IMR-90 (cell line): ENCODE measurements around the gene MBOAT1. TPM values are rescaled to one million over a fixed set of nuclear protein-coding genes. Genes with fewer than 3 reads are reported as not detected.

Source experiments
- ATAC-seq: fragments of 200-7000 bp; cut with Tn5 transposase; 2 replicates; pipeline ENCODE4 v1.9.1; 2020; ENCODE audit warnings: low read depth, mild to moderate bottlenecking, moderate library complexity
- Bru-seq: library from RNA; stranded (reverse); fragments of 400-500 nt; gene quantifications from one replicate; lab custom pipeline; 2021; lab: Mats Ljungman, UMichigan
- BruChase-seq, 2 experiments: library from RNA; stranded (reverse); fragments of 400-500 nt; gene quantifications; one replicate each; lab custom pipeline; 2021; lab: Mats Ljungman, UMichigan
- BruUV-seq: library from RNA; stranded (reverse); fragments of 400-500 nt; replicated peaks from 2 replicates; lab custom pipeline; 2021; lab: Mats Ljungman, UMichigan
- CTCF ChIA-PET: fragments of 300-600 bp; formaldehyde crosslinking; extraction: SDS; loops from one replicate; lab custom pipeline; 2021; ENCODE audit warnings: antibody characterized with exemption; lab: Yijun Ruan, JAX
- POLR2A ChIA-PET: fragments of 300-600 bp; sonication (Branson Sonifier 250); formaldehyde crosslinking; loops from one replicate; lab custom pipeline; 2022; ENCODE audit warnings: antibody characterized with exemption; ENCODE audit not compliant: unreplicated experiment; lab: Charles Lee
- DNase-seq: peaks from one replicate; pipeline ENCODE4 v3.0.0; 2013
- H2AFZ ChIP-seq: replicated peaks from 2 replicates; pipeline ENCODE3; 2013; ENCODE audit warnings: low read length, mild to moderate bottlenecking; ENCODE audit not compliant: poor library complexity
- H2AK5ac ChIP-seq: 2 replicates; pipeline ENCODE4 v1.6.1; 2013; ENCODE audit warnings: low read depth, low read length, inconsistent platforms
- H2AK9ac ChIP-seq: replicated peaks from 2 replicates; pipeline ENCODE3; 2013; ENCODE audit warnings: mild to moderate bottlenecking, low read depth, low read length, moderate library complexity; ENCODE audit not compliant: poor library complexity
- H2BK120ac ChIP-seq: 2 replicates; pipeline ENCODE4 v1.6.1; 2013; ENCODE audit warnings: low read depth, low read length, inconsistent platforms
- H2BK15ac ChIP-seq: 3 replicates; pipeline ENCODE4 v1.6.1; 2013; ENCODE audit warnings: low read depth, low read length, inconsistent platforms
- H2BK20ac ChIP-seq: 2 replicates; pipeline ENCODE4 v1.6.1; 2013; ENCODE audit warnings: low read depth, mild to moderate bottlenecking, inconsistent platforms, low read length, moderate library complexity
- H2BK5ac ChIP-seq: 2 replicates; pipeline ENCODE4 v1.6.1; 2013; ENCODE audit warnings: mild to moderate bottlenecking, low read depth, low read length, inconsistent platforms; ENCODE audit not compliant: poor library complexity, severe bottlenecking
- H3K14ac ChIP-seq: replicated peaks from 2 replicates; pipeline ENCODE4 v1.6.1; 2013; ENCODE audit warnings: low read depth, low read length, inconsistent platforms
- H3K18ac ChIP-seq: 2 replicates; pipeline ENCODE4 v1.6.1; 2013; ENCODE audit warnings: low read depth, low read length, control low read depth
- H3K23ac ChIP-seq: 2 replicates; pipeline ENCODE4 v1.6.1; 2013; ENCODE audit warnings: low read depth, low read length, inconsistent platforms
- H3K27ac ChIP-seq: 2 replicates; pipeline ENCODE4 v1.5.1; 2013; ENCODE audit warnings: mild to moderate bottlenecking, control low read depth, low read length; ENCODE audit not compliant: insufficient read depth
- H3K27me3 ChIP-seq: 2 replicates; pipeline ENCODE4 v1.6.1; 2013; ENCODE audit warnings: low read length; ENCODE audit not compliant: control insufficient read depth, insufficient read depth
- H3K36me3 ChIP-seq: 2 replicates; pipeline ENCODE4 v1.6.1; 2013; ENCODE audit warnings: low read length, mixed read lengths; ENCODE audit not compliant: control insufficient read depth, insufficient read depth
- H3K4ac ChIP-seq: 2 replicates; pipeline ENCODE4 v1.6.1; 2013; ENCODE audit warnings: low read depth, low read length, inconsistent platforms
- H3K4me1 ChIP-seq: 2 replicates; pipeline ENCODE4 v1.6.1; 2013; ENCODE audit warnings: low read length, mixed read lengths; ENCODE audit not compliant: control insufficient read depth, insufficient read depth
- H3K4me2 ChIP-seq: 2 replicates; pipeline ENCODE4 v1.6.1; 2013; ENCODE audit warnings: low read depth, mild to moderate bottlenecking, control low read depth, low read length, moderate library complexity
- H3K4me3 ChIP-seq: 2 replicates; pipeline ENCODE4 v1.5.1; 2013; ENCODE audit warnings: low read depth, mild to moderate bottlenecking, control low read depth, low read length, moderate library complexity; ENCODE audit not compliant: insufficient read depth
- H3K56ac ChIP-seq: 2 replicates; pipeline ENCODE4 v1.6.1; 2013; ENCODE audit warnings: low read length, inconsistent platforms; ENCODE audit not compliant: insufficient read depth; ENCODE audit errors: extremely low read depth
- H3K79me1 ChIP-seq, 2 experiments: 2 replicates each; pipeline ENCODE4 v1.6.1; 2013; ENCODE audit warnings: low read length in 2 of 2, inconsistent platforms in 1 of 2, low read depth in 1 of 2
- H3K9ac ChIP-seq: 2 replicates; pipeline ENCODE4 v1.6.1; 2013; ENCODE audit warnings: low read depth, low read length, control low read depth
- H3K9me1 ChIP-seq: 2 replicates; pipeline ENCODE4 v1.6.1; 2013; ENCODE audit warnings: low read length, inconsistent platforms; ENCODE audit not compliant: insufficient read depth
- H3K9me3 ChIP-seq: 2 replicates; pipeline ENCODE4 v1.6.1; 2013; ENCODE audit warnings: low read length; ENCODE audit not compliant: control insufficient read depth, insufficient read depth
- H4K20me1 ChIP-seq: 2 replicates; pipeline ENCODE4 v1.6.1; 2013; ENCODE audit warnings: low read length, inconsistent platforms; ENCODE audit not compliant: insufficient read depth
- H4K5ac ChIP-seq: 2 replicates; pipeline ENCODE4 v1.6.1; 2013; ENCODE audit warnings: mild to moderate bottlenecking, low read depth, low read length, control low read depth
- H4K8ac ChIP-seq, 2 experiments: 2 replicates each; pipeline ENCODE4 v1.6.1; 2013; ENCODE audit warnings: low read depth in 2 of 2, low read length in 2 of 2, control low read depth in 1 of 2, inconsistent platforms in 1 of 2
- H4K91ac ChIP-seq: 2 replicates; pipeline ENCODE4 v1.6.1; 2013; ENCODE audit warnings: low read depth, low read length, inconsistent platforms; ENCODE audit not compliant: insufficient read depth
- CEBPB ChIP-seq: IDR thresholded peaks from 2 replicates; pipeline ENCODE4 v1.6.1; 2012; ENCODE audit warnings: low read depth, low read length, improper control_type of control experiment
- MAFK ChIP-seq: IDR thresholded peaks from 2 replicates; pipeline ENCODE4 v1.6.1; 2012; ENCODE audit warnings: low read depth, low read length, improper control_type of control experiment
- MAZ ChIP-seq: IDR thresholded peaks from 2 replicates; pipeline ENCODE4 v1.6.1; 2012; ENCODE audit warnings: low read depth, mild to moderate bottlenecking, low read length, improper control_type of control experiment, moderate library complexity, borderline replicate concordance
- POLR2A ChIP-seq: IDR thresholded peaks from 2 replicates; pipeline ENCODE4 v1.6.1; 2012; ENCODE audit warnings: mild to moderate bottlenecking, low read depth, low read length
- WGBS, 2 experiments: methylation state at CpG; one replicate each; pipeline versions ENCODE4 v1.1.5 to v1.1.7; 2013; ENCODE audit warnings: missing lambda C conversion rate in 2 of 2; ENCODE audit not compliant: insufficient read length in 1 of 2; ENCODE audit errors: extremely low coverage in 2 of 2; 5-methylcytosine and 5-hydroxymethylcytosine counted together
- dilution Hi-C: fragments of 300-500 bp; cut with HindIII; formaldehyde crosslinking; loops from one replicate; pipeline ENCODE4 v1.14.3; 2018; ENCODE audit warnings: low sequenced_read_pairs; ENCODE audit not compliant: unreplicated experiment
- in situ Hi-C: fragments of 300-500 bp; cut with MboI; formaldehyde crosslinking; loops from 3 replicates; pipeline ENCODE4 v1.14.3; 2019; ENCODE audit warnings: low sequenced_read_pairs, inconsistent platforms, mixed read lengths
- intact Hi-C: fragments of 100-400 bp; cut with micrococcal nuclease; formaldehyde crosslinking; loops from 2 replicates; pipeline ENCODE4 v1.10.0; 2022
- long read RNA-seq: library from polyadenylated mRNA; unstranded; transcript quantifications from one replicate; pipeline ENCODE4 v2.0.0, GENCODE V29; 2021; ENCODE audit not compliant: unreplicated experiment
- polyA plus RNA-seq, 3 experiments: library from polyadenylated mRNA; depleted of rRNA; stranded (reverse); fragments of >200 nt; gene quantifications; 2 replicates each; pipeline ENCODE4 v1.2.3, GENCODE V29; 2012; ENCODE audit warnings: low replicate concordance in 1 of 3
- total RNA-seq: library from RNA; depleted of rRNA; stranded (reverse); fragments of >200 nt; gene quantifications from 2 replicates; pipeline ENCODE4 v1.2.3, GENCODE V29; 2012; rRNA removed

Gene MBOAT1
- total RNA-seq: 4.7 and 5.6 TPM in 2 replicates
- 1.4 and 1.6 TPM in 2 replicates for polyA plus RNA-seq (2012; rRNA removed)
- 0.46 and 0.49 TPM in 2 replicates for polyA plus RNA-seq (2012; cell fraction: cytosol; rRNA removed)
- polyA plus RNA-seq (2012; cell fraction: nucleus; rRNA removed; ENCODE audit: low replicate concordance): 1.4 and 6.2 TPM in 2 replicates
- Bru-seq, nascent RNA: percentile 47 among the genes with signal in this experiment
- BruChase-seq, experiment 1, labeled RNA remaining after a 6-hour chase: percentile 45 among the genes with signal in this experiment
- BruChase-seq, experiment 2, labeled RNA remaining after a 2-hour chase: percentile 38 among the genes with signal in this experiment
- long read RNA-seq, partial matches to known transcripts: 0 of 4 reads
- long read RNA-seq, other reads (novel, unspliced or antisense): 3 of 4 reads

GRCh38 chr6:20212392-20213111 is at the start of gene MBOAT1:
Gene MBOAT1 (minus strand): TSS chr6:20212469. CDS start chr6:20212234, 235 bp downstream.
- H3K14ac ChIP-seq: peak within 1 kb of the TSS; percentile 94
- H2BK15ac ChIP-seq: peak within 1 kb of the TSS; percentile 64; the same call in 1 of the 3 replicates
- BruUV-seq: no TSS peak
- H3K79me1 ChIP-seq: peaks cover 7 to 19% of the 10 kb centered on the region in 2 experiments; a peak in 3 of 4 replicates
- in situ Hi-C loops (no loop called here), intact Hi-C loops (loop anchor here (1.0 to 2.0 kb wide), 3 partner anchors 86 to 316 kb away; partner anchors contain the start of gene E2F3), dilution Hi-C loops (no loop called here)
- WGBS, 2 experiments: 0% methylated on average over 28 of the region's 60 CpGs; no CpG with 5 or more reads in 1 of the 2 experiments
- H2AFZ ChIP-seq: peak within 1 kb of the TSS; percentile 98
- peak within 1 kb of the TSS; percentile 73 for H2BK5ac ChIP-seq
- DNase-seq: peak; percentile 87
- no peaks in the 10 kb centered on the region for H3K27me3 ChIP-seq
- H3K18ac ChIP-seq: peak within 1 kb of the TSS; percentile 33
- no peaks in the 10 kb centered on the region for H3K36me3 ChIP-seq
- ATAC-seq: peak; percentile 99
- peak within 1 kb of the TSS; percentile 81 for H3K9ac ChIP-seq
- H4K5ac ChIP-seq: peak within 1 kb of the TSS; percentile 37
- peak within 1 kb of the TSS; percentile 91 for H3K56ac ChIP-seq
- no peaks in the 10 kb centered on the region for H4K20me1 ChIP-seq
- peak within 1 kb of the TSS; percentile 54 for H4K91ac ChIP-seq
- H3K9me3 ChIP-seq: no peaks in the 10 kb centered on the region
- 0 out of 2 replicates have a peak within 1 kb of the TSS, but pooled peaks have one; percentile 20 for H2BK20ac ChIP-seq
- peak within 1 kb of the TSS; percentile 93 for H3K4me3 ChIP-seq
- H3K27ac ChIP-seq: peak within 1 kb of the TSS; percentile 65
- peaks cover 2% of the 10 kb centered on the region; the same call in 1 of the 2 replicates for H3K9me1 ChIP-seq
- no peak for TF ChIP-seq MAFK
- TF ChIP-seq CEBPB: no peak
- TF ChIP-seq MAZ: peak; percentile 83; the same call in 1 of the 2 replicates
- TF ChIP-seq POLR2A: peak; percentile 48; the same call in 1 of the 2 replicates
- peak within 1 kb of the TSS; percentile 90 to 94 for H4K8ac ChIP-seq
- POLR2A ChIA-PET: no interaction called here
- peaks cover 6% of the 10 kb centered on the region; the same call in 1 of the 2 replicates for H3K4me1 ChIP-seq
- peak within 1 kb of the TSS; percentile 47 for H2AK9ac ChIP-seq
- H2BK120ac ChIP-seq: peak within 1 kb of the TSS; percentile 82
- H2AK5ac ChIP-seq: no peak within 1 kb of the TSS
- CTCF ChIA-PET: interaction anchor here (0.6 to 1.5 kb wide), 4 partner anchors 14 to 103 kb away, joined by 3 to 7 read pairs (median 3); no protein-coding TSS in a partner anchor
- peak within 1 kb of the TSS; percentile 95 for H3K4ac ChIP-seq
- H3K23ac ChIP-seq: peak within 1 kb of the TSS; percentile 88
- peak within 1 kb of the TSS; percentile 95 for H3K4me2 ChIP-seq
